H1 (cell line): ENCODE measurements around the gene APBA2. TPM values are rescaled to one million over a fixed set of nuclear protein-coding genes. Genes with fewer than 3 reads are reported as not detected.

Experiments
- CHD1 ChIP-seq: IDR thresholded peaks from 2 replicates; pipeline ENCODE4 v1.6.1; 2012; ENCODE audit warnings: low read depth, low read length, improper control_type of control experiment
- CHD7 ChIP-seq: fragments of 300-600 bp; sonication (generic); IDR thresholded peaks from 2 replicates; pipeline ENCODE4 v1.7.1; 2012; ENCODE audit warnings: low read length, moderate library complexity, mild to moderate bottlenecking, inconsistent platforms; ENCODE audit not compliant: insufficient replicate concordance
- GABPA ChIP-seq: IDR thresholded peaks from 2 replicates; pipeline ENCODE4 v1.6.1; 2011; ENCODE audit warnings: mild to moderate bottlenecking, low read length, moderate library complexity, borderline replicate concordance; ENCODE audit not compliant: insufficient read depth
- NANOG ChIP-seq: IDR thresholded peaks from 2 replicates; pipeline ENCODE4 v1.6.1; 2011; ENCODE audit warnings: low read length, low read depth, mild to moderate bottlenecking, inconsistent platforms; ENCODE audit not compliant: insufficient read depth, poor library complexity, severe bottlenecking
- RAD21 ChIP-seq, 2 experiments: IDR thresholded peaks in 1 of 2; conservative IDR thresholded peaks in 1 of 2; 2 replicates each; pipeline ENCODE4 v1.6.1; 2011; ENCODE audit warnings: low read depth in 2 of 2, low read length in 2 of 2, improper control_type of control experiment in 1 of 2, inconsistent platforms in 1 of 2, mild to moderate bottlenecking in 1 of 2, moderate library complexity in 1 of 2
- RXRA ChIP-seq: IDR thresholded peaks from 2 replicates; pipeline ENCODE4 v1.6.1; 2011; ENCODE audit warnings: low read depth, mild to moderate bottlenecking, low read length, moderate library complexity; ENCODE audit not compliant: insufficient read depth
- SIRT6 ChIP-seq: IDR thresholded peaks from one replicate; pipeline ENCODE4 v1.7.1; 2012; ENCODE audit warnings: low read length, inconsistent platforms
- SP1 ChIP-seq: IDR thresholded peaks from 2 replicates; pipeline ENCODE4 v1.6.1; 2011; ENCODE audit warnings: low read depth, low read length
- USF2 ChIP-seq: IDR thresholded peaks from 2 replicates; pipeline ENCODE4 v1.6.1; 2011; ENCODE audit warnings: low read length, improper control_type of control experiment
- YY1 ChIP-seq: IDR thresholded peaks from 2 replicates; pipeline ENCODE4 v1.6.1; 2011; ENCODE audit warnings: low read depth, mild to moderate bottlenecking, low read length
- polyA plus RNA-seq, 7 experiments: library from polyadenylated mRNA; depleted of rRNA in 3 of 7; stranded (reverse) in 5 of 7; unstranded in 2 of 7; fragments of >200 nt in 5 of 7; fragments of 200-250 nt in 2 of 7; gene quantifications; 1 replicate in 5 of 7; 2 replicates in 1 of 7; 4 replicates in 1 of 7; pipeline versions ENCODE4 v1.2.1 to v1.2.3, GENCODE V29; 2011 to 2013; ENCODE audit warnings: missing spikeins in 2 of 7, mixed read lengths in 2 of 7
- total RNA-seq: library from RNA; stranded (reverse); fragmentation: NEBNext Ultra II Directional; extraction: Animal tissue kit (Norgen Biotek cat#: 25700); gene quantifications from 2 replicates; pipeline ENCODE4 v1.2.1, GENCODE V29; 2021

The APBA2 gene
- total and polyA plus RNA-seq, 2 of the 8 experiments (the other 6 are each of a cell fraction or from before 2014, with no cell fraction given) = 15.5 to 19.0 TPM

- TF ChIP-seq RXRA (no peak), SIRT6 (no peak), SP1 (no peak), NANOG (no peak), USF2 (no peak), YY1 (0 out of 2 replicates have a peak, but pooled peaks have one; percentile 25), GABPA (peak; percentile 51; the same call in 1 of the 2 replicates), CHD1 (no peak), CHD7 (no peak), RAD21 (IDR thresholded peaks at IDR 0.05 in 1 of 2, conservative IDR thresholded peaks at IDR 0.05 in 1 of 2; ENCODE audit: low read depth in 2 of 2, low read length in 2 of 2) (peak; percentile 49 to 65)
Measured at GRCh38 chr15:28935316-28935715, 49.5 kb downstream of the APBA2 start (continued).
